PC-9 (cell line): ENCODE measurements around the gene RET.

Experiments used
- CTCF ChIP-seq: fragments of 200-600 bp; sonication (generic); conservative IDR thresholded peaks from 2 replicates; pipeline ENCODE4 v1.6.1; 2017; ENCODE audit warnings: mixed run types, antibody characterized with exemption, mild to moderate bottlenecking, moderate library complexity
- EZH2 ChIP-seq: fragments of 200-600 bp; sonication (generic); IDR thresholded peaks from 2 replicates; pipeline ENCODE4 v1.8.0; 2017; ENCODE audit warnings: antibody characterized with exemption, low read depth

GRCh38 chr10:43061331-43061730 lies 15.5 kb upstream of the RET start:
- TF ChIP-seq CTCF: no peak
- TF ChIP-seq EZH2: no peak
